C1 segment of cervical spinal cord (tissue), 14 donors: ENCODE data around the gene NFKB2.

Experiments used
- DNase-seq, 14 donors: peaks; one replicate each; lab custom pipeline; 2025; lab: John Stamatoyannopoulos, UW

The NFKB2 gene

GRCh38 chr10:102422545-102423129 lies 27.1 kb downstream of the NFKB2 start:
- peak in 11 of 14 donors; percentile 27 to 72 (median 41) for DNase-seq

DNA sequence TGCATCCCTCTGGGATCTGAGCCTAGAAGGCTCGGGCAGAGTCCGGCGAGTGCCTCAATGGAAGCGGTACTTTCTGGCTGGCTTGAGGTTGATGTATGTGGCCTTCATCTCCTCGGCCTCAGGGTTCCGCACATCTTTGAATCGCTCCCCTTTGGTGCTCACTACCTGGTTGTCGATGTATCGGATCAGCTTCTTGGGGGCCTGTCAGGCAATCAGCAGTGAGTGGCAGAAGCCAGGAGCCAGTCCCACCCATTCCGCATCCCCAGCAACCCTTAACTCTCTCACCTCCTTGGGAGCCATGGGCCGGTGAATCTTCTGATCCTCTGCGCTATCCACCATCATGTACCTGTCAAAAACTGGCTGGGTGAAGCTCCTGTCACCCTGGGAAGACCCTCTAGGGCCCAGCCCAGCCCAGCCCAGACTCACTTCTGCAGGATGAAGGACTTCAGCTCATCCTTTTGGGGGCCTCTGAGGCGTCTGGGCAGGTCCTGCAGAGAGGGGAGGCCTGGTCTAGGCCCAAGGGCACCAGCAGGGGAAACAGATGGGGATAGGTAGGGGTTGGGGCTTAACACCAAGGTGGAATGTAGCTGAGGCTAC lies 28.0 kb downstream of the NFKB2 start:
- no peak for DNase-seq

DNA sequence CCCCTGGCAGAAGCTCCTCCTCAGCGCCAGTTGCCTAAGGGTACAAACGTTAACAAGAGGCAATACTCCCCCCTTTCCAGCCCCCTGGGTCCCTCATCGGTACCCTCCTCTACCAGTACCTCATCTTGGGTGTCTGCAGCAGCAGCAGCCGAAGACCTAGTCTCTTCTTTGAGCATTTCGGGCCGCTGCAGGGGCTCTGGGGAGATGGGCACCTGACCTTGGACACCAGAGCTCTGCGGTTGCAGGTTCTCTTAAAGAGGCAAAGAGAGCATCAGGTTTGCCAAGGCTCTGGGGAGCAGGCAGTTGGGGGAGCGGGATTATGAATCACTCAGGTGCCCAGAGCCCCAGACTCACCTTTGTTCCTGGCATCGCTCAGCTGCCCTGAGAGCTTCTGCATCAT lies 28.6 kb downstream of the NFKB2 start:
- DNase-seq = no peak

DNA sequence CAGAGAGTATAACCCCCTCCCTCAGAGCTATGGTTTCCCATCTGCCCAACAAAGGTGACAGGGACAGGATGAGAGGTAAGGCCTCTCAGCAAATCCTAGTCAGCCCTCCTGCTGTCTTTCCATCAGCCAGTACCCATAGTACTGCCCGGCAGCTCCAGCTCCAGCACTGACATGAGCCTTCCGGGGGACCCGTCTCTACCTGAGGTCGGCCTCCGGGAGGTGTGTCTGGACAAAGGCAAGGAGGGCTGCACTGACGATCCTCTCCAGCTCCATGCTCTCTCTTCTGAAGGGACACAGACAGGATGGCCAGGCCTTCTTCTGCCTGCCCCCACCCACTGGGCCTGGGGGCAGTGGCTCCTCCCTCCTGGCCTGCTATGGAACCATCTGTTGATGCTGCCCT lies 29.4 kb downstream of the NFKB2 start:
- no peak for DNase-seq

DNA sequence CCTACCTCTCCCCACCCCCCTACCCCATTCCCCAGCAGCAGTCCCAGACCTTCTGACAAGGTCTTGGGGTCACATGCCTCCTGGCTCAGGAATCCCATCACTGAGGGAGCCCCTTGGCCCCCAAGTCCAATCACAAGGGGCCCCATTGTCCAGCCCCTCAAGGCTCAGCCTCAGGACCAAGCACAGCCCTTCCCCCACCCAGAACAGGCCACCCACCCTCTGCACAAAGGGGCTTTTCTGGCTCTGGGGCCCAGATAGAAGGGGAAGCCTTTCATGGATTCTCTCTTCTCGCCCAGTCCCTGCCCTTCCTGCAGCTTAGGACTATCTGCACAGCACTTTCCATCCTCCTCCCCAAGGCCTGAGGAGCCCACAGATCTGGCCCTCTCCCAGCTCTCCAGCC lies 29.9 kb downstream of the NFKB2 start:
- no peak for DNase-seq

- DNase-seq = no peak
Measured at GRCh38 chr10:102426803-102427287, 31.3 kb downstream of the NFKB2 start.

GRCh38 chr10:102429468-102429867 lies 34.0 kb downstream of the NFKB2 start:
- DNase-seq = no peak

DNA sequence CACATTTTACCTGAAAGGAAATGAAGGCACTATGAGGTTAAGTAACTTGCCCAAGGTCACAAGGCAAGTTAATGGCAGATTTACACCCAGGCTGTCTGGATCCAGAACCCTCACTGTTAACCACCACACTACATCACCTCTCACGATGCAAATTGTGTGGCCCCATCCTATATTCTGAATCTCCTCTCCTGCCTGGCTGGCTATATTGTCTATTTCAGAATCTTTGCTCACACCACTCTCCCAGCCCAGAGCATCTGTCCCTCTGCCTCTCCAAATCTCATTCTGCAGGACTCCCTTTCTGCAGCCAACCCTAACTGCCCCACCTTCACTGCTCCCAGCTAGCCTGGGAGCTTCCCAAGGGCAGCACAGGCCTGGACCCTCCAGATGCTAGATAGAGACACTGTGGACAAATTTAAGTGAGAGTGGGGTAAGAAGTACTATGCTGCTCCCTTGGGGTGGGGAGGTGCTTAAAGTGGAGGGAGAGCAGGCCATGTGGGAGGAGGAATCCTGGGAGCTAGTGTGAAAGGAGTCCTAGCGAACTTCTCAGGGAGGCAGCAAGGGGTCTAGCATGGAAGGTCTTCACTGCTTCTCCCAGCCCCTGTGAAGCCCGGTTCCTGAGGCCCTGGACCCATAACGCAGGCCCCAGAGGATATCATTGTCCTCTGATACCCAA lies 36.1 kb downstream of the NFKB2 start:
- no peak for DNase-seq

- DNase-seq = peak; percentile 51 to 96 (median 92)
Measured at GRCh38 chr10:102432162-102432950, 36.9 kb downstream of the NFKB2 start, which contains the start of gene CUEDC2. TSS of gene CUEDC2 (minus strand) at chr10:102432574. CDS start at chr10:102425188, 7,386 bp downstream.

- peak in 1 of 14 donors; percentile 29 for DNase-seq
Measured at GRCh38 chr10:102433619-102434046, 38.1 kb downstream of the NFKB2 start.

DNA sequence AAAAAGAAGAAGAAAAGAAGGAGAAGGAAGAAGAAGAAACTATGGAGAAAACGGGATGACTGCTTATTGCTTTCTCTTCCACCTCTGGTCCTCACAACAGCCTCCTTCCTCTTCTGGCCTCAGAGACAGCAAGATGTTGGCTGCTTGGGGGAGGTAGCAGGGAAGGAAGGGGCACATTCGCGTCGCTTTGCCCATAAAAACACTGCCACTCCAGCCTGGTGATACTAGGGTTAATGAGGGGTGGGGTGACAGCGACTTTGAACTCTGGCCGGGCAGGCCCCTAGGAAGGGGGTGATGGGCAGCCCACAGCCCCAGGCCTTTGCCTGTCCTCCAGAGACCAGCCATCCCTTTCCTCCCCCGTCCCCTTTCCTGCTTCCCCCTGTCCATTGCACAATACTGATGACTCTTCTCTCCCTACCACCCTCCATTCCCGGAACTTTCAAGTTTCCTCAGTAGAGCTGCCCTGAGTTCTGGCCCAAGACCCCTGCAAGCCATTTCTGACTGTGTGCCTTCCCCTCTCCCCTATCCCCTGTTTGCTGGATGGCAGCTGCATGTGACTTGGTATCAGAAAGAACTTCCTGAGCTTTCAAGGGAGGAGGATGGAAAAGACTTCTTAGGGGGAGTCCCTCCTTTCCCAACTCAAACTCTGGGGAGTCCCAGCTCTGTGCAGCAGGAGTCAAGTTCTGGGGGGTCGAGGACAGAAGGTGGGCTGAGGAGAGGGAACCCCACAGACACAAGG lies 39.1 kb downstream of the NFKB2 start:
- peak in 1 of 14 donors; percentile 34 for DNase-seq

DNA sequence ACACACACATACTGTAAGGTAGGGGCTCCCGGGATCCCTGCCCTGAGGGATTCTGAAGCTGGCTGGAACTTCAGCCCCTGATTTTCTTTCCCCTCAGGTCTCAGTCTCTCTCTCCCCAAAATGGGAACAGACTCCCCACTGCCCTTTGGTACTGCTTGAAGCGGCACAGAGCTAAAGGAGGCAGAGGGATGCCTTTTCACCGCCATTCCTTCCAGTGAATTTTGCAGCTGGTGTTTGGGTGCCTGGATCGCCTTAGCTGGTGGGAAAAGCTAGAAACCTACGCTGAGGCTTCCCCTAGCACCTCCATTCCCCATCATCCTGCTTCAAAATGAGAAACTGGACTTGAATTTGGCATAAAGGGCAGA lies 39.6 kb downstream of the NFKB2 start:
- DNase-seq = no peak

GRCh38 chr10:102435529-102436233 lies 40.2 kb downstream of the NFKB2 start:
- peak in 4 of 14 donors; percentile 10 to 30 (median 12) for DNase-seq

DNA sequence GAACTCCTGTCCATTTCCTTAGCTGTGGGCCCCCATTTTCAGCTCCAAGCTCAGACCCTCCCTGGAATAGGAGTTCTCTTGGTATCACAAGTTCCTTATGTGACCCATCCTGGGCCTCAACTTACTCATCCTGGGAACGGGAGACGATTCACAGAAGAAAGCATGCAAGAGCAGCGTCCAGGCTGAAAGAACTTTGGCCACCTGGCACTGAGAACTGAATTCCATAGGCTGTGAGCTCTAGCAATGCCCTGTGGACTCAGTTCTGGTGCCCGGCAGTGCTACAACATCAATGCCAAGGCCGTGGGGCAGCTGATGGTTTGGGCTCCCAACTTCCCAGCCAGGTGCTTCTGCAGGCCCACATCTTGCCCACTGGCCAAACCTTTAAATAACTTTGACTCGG lies 40.8 kb downstream of the NFKB2 start:
- no peak for DNase-seq

GRCh38 chr10:102437515-102437914 lies 42.0 kb downstream of the NFKB2 start:
- no peak for DNase-seq

GRCh38 chr10:102438374-102438773 lies 42.9 kb downstream of the NFKB2 start:
- no peak for DNase-seq

DNA sequence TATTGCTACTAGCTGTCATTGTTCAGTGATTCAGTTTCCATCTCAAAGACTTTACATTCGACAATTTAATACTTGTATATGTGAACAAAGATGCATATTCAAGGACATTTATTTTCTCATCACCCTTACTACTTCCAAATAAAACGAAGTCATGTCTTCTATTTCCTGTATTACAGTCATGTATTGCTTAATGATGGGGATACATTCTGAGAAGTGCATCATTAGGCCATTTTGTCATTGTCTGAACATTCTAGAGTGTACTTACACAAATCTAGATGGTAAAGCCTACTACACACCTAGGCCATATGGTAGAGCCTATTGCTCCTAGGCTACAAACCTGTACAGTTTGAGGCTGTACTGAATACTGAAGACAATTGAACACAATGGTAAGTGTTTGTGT lies 49.3 kb downstream of the NFKB2 start:
- no peak for DNase-seq

- peak in 3 of 14 donors; percentile 35 to 85 (median 35) for DNase-seq
Measured at GRCh38 chr10:102449321-102450123, 54.0 kb downstream of the NFKB2 start.

GRCh38 chr10:102450124-102450373 lies 54.5 kb downstream of the NFKB2 start:
- DNase-seq = no peak
